ENCODE data around the gene UTP18.
"Not testable (repeated sequence)": the region's sequence is repeated elsewhere in the genome, so short reads cannot be mapped to it uniquely, and the experiment has no call there.

Gene UTP18

GRCh38 chr17:51224402-51225262 is 35.7 kb upstream of the UTP18 start:
- no peak for DNase-seq (ENCODE audit: low read depth in 1 of 2, low spot score in 1 of 2)
- TF ChIP-seq CTCF (IDR thresholded peaks at IDR 0.05; ENCODE audit: insufficient read depth, low read length) = no peak
- no peak for TF ChIP-seq SPI1 (IDR thresholded peaks at IDR 0.05; ENCODE audit: borderline replicate concordance, low read depth)
- TF ChIP-seq POLR2AphosphoS5 (IDR thresholded peaks at IDR 0.05; ENCODE audit: low read depth) = no peak
- TF ChIP-seq GABPA (IDR thresholded peaks at IDR 0.05; ENCODE audit: low read depth) = no peak
- no peak for TF ChIP-seq REST (IDR thresholded peaks at IDR 0.05; ENCODE audit: insufficient replicate concordance, low read depth)
- H3K4me3 ChIP-seq (replicated peaks; ENCODE audit: insufficient read depth, low read length) = no peak overlapping the region
- no peaks in the 10 kb centered on the region for H3K27me3 ChIP-seq (ENCODE audit: insufficient read depth, poor library complexity, severe bottlenecking)
- H3K27ac ChIP-seq (replicated peaks) = no peak overlapping the region

- not testable (repeated sequence) for H3K4me3 ChIP-seq (replicated peaks; ENCODE audit: insufficient read depth, low read length); DNase-seq (ENCODE audit: low read depth in 1 of 2, low spot score in 1 of 2); H3K27ac ChIP-seq (replicated peaks); H3K27me3 ChIP-seq (ENCODE audit: insufficient read depth, poor library complexity, severe bottlenecking)
Observed at GRCh38 chr17:51225523-51225922, 34.8 kb upstream of the UTP18 start.

- Histone ChIP-seq H3K27ac (replicated peaks) (no peak overlapping the region), H3K27me3 (ENCODE audit: insufficient read depth, poor library complexity, severe bottlenecking) (no peaks in the 10 kb centered on the region), H3K4me3 (replicated peaks; ENCODE audit: insufficient read depth, low read length) (no peak overlapping the region)
- no peak for DNase-seq (ENCODE audit: low read depth in 1 of 2, low spot score in 1 of 2)
- TF ChIP-seq REST (IDR thresholded peaks at IDR 0.05; ENCODE audit: insufficient replicate concordance, low read depth) (no peak), SPI1 (IDR thresholded peaks at IDR 0.05; ENCODE audit: borderline replicate concordance, low read depth) (no peak), GABPA (IDR thresholded peaks at IDR 0.05; ENCODE audit: low read depth) (no peak), CTCF (IDR thresholded peaks at IDR 0.05; ENCODE audit: insufficient read depth, low read length) (no peak), POLR2AphosphoS5 (IDR thresholded peaks at IDR 0.05; ENCODE audit: low read depth) (no peak)
Observed at GRCh38 chr17:51228161-51228560, 32.2 kb upstream of the UTP18 start.

GRCh38 chr17:51229889-51230288 is 30.5 kb upstream of the UTP18 start:
- no peak for TF ChIP-seq POLR2AphosphoS5 (IDR thresholded peaks at IDR 0.05; ENCODE audit: low read depth)
- TF ChIP-seq SPI1 (IDR thresholded peaks at IDR 0.05; ENCODE audit: borderline replicate concordance, low read depth) = no peak
- TF ChIP-seq GABPA (IDR thresholded peaks at IDR 0.05; ENCODE audit: low read depth) = no peak
- TF ChIP-seq REST (IDR thresholded peaks at IDR 0.05; ENCODE audit: insufficient replicate concordance, low read depth) = no peak
- TF ChIP-seq CTCF (IDR thresholded peaks at IDR 0.05; ENCODE audit: insufficient read depth, low read length) = no peak
- no peaks in the 10 kb centered on the region for H3K27me3 ChIP-seq (ENCODE audit: insufficient read depth, poor library complexity, severe bottlenecking)
- H3K27ac ChIP-seq (replicated peaks) = no peak overlapping the region

More at GRCh38 chr17:51229889-51230288, 30.5 kb upstream of the UTP18 start:
- DNase-seq (ENCODE audit: low read depth in 1 of 2, low spot score in 1 of 2) = no peak
- no peak overlapping the region for H3K4me3 ChIP-seq (replicated peaks; ENCODE audit: insufficient read depth, low read length)

All from HL-60 (cell line).